ENCODE data around the gene ACY1. TPM values are rescaled to one million over a fixed set of nuclear protein-coding genes. Genes with fewer than 3 reads are reported as not detected.
A peak's percentile ranks its signal among the peaks of the same experiment; 100 is the strongest.

The ACY1 gene
- total RNA-seq, 2 donors from 2014 or later: 58.2 to 69.4 TPM

DNA sequence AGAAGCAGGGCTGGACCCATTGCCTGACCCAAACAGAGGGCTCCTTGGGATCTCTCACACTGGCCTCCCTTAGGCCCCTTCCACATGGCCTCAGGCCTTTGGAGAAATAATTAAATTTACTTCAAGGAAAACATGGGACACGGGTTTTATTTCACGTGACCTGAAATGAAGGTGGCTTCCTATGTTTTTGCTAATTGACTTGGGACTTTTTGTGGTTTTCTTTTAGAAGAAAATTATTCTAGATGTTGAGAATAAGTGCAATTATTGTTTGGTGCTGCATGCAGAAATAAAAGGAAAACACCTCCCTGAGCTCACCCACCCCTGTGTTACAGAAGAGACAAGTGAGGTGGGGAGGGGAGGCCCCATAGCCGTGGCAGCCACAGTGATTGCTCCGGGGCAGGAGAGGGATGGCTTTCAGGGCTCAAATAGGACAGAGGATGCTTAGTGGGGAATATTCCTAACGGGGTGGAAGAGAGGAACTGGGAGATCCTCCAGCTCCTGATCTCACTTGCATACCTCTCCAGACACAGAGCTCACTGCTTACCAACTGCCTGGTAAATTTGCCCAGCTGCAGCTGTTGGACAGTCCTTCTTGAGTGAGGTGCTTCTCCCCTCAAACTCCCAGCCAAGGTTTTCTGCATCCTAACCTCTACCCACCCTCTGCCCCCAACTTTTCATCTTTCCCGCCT, 41.6 kb downstream of the ACY1 start:
- peaks cover 5% of the 10 kb centered on the region for H3K4me1 Mint-ChIP-seq
- H3K4me3 Mint-ChIP-seq: no peak overlapping the region
- TF ChIP-seq, protein P1, sequence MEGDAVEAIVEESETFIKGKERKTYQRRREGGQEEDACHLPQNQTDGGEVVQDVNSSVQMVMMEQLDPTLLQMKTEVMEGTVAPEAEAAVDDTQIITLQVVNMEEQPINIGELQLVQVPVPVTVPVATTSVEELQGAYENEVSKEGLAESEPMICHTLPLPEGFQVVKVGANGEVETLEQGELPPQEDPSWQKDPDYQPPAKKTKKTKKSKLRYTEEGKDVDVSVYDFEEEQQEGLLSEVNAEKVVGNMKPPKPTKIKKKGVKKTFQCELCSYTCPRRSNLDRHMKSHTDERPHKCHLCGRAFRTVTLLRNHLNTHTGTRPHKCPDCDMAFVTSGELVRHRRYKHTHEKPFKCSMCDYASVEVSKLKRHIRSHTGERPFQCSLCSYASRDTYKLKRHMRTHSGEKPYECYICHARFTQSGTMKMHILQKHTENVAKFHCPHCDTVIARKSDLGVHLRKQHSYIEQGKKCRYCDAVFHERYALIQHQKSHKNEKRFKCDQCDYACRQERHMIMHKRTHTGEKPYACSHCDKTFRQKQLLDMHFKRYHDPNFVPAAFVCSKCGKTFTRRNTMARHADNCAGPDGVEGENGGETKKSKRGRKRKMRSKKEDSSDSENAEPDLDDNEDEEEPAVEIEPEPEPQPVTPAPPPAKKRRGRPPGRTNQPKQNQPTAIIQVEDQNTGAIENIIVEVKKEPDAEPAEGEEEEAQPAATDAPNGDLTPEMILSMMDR (conservative IDR thresholded peaks at IDR 0.05): no peak
- Histone ChIP-seq H3K4me1 (ENCODE audit: control insufficient read depth, insufficient read depth, low read length) (no peaks in the 10 kb centered on the region), H3K4me3 (ENCODE audit: low read length) (no peak overlapping the region), H3K36me3 (ENCODE audit: control insufficient read depth, insufficient read depth, low read length) (no peaks in the 10 kb centered on the region), H3K27me3 (ENCODE audit: control insufficient read depth, insufficient read depth, low read length, poor library complexity, severe bottlenecking) (no peaks in the 10 kb centered on the region), H3K9ac (ENCODE audit: extremely low read depth, low read length, poor library complexity, severe bottlenecking) (no peak overlapping the region), H3K9me3 (ENCODE audit: control insufficient read depth, low read length) (no peaks in the 10 kb centered on the region), H3K27ac (ENCODE audit: low read depth, low read length) (no peak overlapping the region)
- H3K36me3 Mint-ChIP-seq (ENCODE audit: low read depth): no peaks in the 10 kb centered on the region
- no peak overlapping the region for H3K27ac Mint-ChIP-seq
- DNase-seq: no peak
- 92 to 93% methylated on average over 2 to 6 of the region's 6 CpGs for WGBS, 2 experiments (ENCODE audit: insufficient coverage in 1 of 2, insufficient read length in 1 of 2)
- H3K9me3 Mint-ChIP-seq: no peaks in the 10 kb centered on the region
- H3K27me3 Mint-ChIP-seq (ENCODE audit: insufficient read depth): no peaks in the 10 kb centered on the region

DNA sequence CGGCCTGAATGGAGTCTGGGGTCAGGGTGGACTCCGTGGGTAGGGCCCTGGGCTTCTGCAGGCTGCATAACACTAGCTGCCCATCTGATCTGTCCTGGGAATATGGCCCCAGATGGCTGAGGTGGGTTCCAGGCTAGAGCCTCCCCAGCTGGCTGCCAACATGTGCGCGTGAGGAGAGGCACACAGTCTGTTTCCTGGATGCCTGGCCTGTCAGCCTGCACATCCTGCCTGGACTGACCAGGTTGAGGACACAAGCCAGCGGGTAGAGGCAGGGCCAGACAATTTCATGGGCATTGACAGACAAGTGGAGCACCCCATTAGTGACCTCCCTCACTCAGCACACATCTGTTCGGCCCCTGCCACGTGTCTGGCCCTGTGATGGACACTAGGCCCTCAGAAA, 42.1 kb downstream of the ACY1 start:
- no peaks in the 10 kb centered on the region for H3K9me3 Mint-ChIP-seq
- no peaks in the 10 kb centered on the region for H3K27me3 Mint-ChIP-seq (ENCODE audit: insufficient read depth)
- H3K9ac ChIP-seq (ENCODE audit: extremely low read depth, low read length, poor library complexity, severe bottlenecking): no peak overlapping the region
- no peaks in the 10 kb centered on the region for H3K27me3 ChIP-seq (ENCODE audit: control insufficient read depth, insufficient read depth, low read length, poor library complexity, severe bottlenecking)
- H3K36me3 ChIP-seq (ENCODE audit: control insufficient read depth, insufficient read depth, low read length): no peaks in the 10 kb centered on the region
- DNase-seq: no peak
- H3K36me3 Mint-ChIP-seq (ENCODE audit: low read depth): no peaks in the 10 kb centered on the region
- H3K4me1 Mint-ChIP-seq: peaks cover 5% of the 10 kb centered on the region
- no peaks in the 10 kb centered on the region for H3K4me1 ChIP-seq (ENCODE audit: control insufficient read depth, insufficient read depth, low read length)
- 92 to 95% methylated on average over 4 to 7 of the region's 7 CpGs for WGBS, 2 experiments (ENCODE audit: insufficient coverage in 1 of 2, insufficient read length in 1 of 2)
- peak overlapping the region; percentile 7 for H3K27ac ChIP-seq (ENCODE audit: low read depth, low read length)
- H3K9me3 ChIP-seq (ENCODE audit: control insufficient read depth, low read length): no peaks in the 10 kb centered on the region
- no peak overlapping the region for H3K4me3 Mint-ChIP-seq
- no peak overlapping the region for H3K27ac Mint-ChIP-seq
- TF ChIP-seq, protein P1 (conservative IDR thresholded peaks at IDR 0.05): no peak
- H3K4me3 ChIP-seq (ENCODE audit: low read length): no peak overlapping the region

DNA sequence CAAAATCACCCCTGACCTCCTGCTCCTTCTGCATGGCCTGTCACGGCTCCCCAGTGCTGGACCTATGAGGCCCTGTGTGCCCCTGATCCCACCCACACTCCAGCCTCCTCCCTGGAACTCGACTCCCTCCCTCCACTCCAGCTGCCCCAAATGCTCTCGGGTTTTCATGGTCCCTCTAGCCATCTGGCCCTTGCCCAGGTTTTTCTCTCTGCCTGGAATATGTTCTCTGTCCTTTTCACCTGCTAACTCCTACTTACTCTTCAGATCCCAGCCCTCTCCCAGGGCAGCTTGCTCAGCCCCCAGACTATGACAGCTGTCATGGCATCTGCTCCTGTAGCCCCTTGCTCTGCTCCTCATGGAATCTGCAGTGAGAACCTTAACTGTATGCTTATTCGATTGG, 42.7 kb downstream of the ACY1 start:
- no peak overlapping the region for H3K9ac ChIP-seq (ENCODE audit: extremely low read depth, low read length, poor library complexity, severe bottlenecking)
- no peaks in the 10 kb centered on the region for H3K9me3 Mint-ChIP-seq
- peak overlapping the region; percentile 7 for H3K27ac ChIP-seq (ENCODE audit: low read depth, low read length)
- no peak overlapping the region for H3K4me3 ChIP-seq (ENCODE audit: low read length)
- DNase-seq: no peak
- no peaks in the 10 kb centered on the region for H3K4me1 ChIP-seq (ENCODE audit: control insufficient read depth, insufficient read depth, low read length)
- H3K27ac Mint-ChIP-seq: no peak overlapping the region
- no peak overlapping the region for H3K4me3 Mint-ChIP-seq
- no peaks in the 10 kb centered on the region for H3K27me3 Mint-ChIP-seq (ENCODE audit: insufficient read depth)
- H3K36me3 ChIP-seq (ENCODE audit: control insufficient read depth, insufficient read depth, low read length): no peaks in the 10 kb centered on the region
- WGBS, 2 experiments (ENCODE audit: insufficient coverage in 1 of 2, insufficient read length in 1 of 2): 87 to 90% methylated on average over 2 to 4 of the region's 4 CpGs
- no peaks in the 10 kb centered on the region for H3K27me3 ChIP-seq (ENCODE audit: control insufficient read depth, insufficient read depth, low read length, poor library complexity, severe bottlenecking)
- TF ChIP-seq, protein P1 (conservative IDR thresholded peaks at IDR 0.05): no peak
- H3K9me3 ChIP-seq (ENCODE audit: control insufficient read depth, low read length): no peaks in the 10 kb centered on the region
- no peaks in the 10 kb centered on the region for H3K36me3 Mint-ChIP-seq (ENCODE audit: low read depth)
- peaks cover 5% of the 10 kb centered on the region for H3K4me1 Mint-ChIP-seq

All from endodermal cell (in vitro differentiated cells).